ENCODE data around the gene ANKRD9. TPM values are rescaled to one million over a fixed set of nuclear protein-coding genes. Genes with fewer than 3 reads are reported as not detected.
A peak's percentile ranks its signal among the peaks of the same experiment; 100 is the strongest.

ANKRD9 gene
- total and polyA plus RNA-seq, 9 of the 15 experiments (the other 6 are each of a cell fraction or from before 2014, with no cell fraction given), result 0.04 to 32.9 (median 5.3) TPM

DNA sequence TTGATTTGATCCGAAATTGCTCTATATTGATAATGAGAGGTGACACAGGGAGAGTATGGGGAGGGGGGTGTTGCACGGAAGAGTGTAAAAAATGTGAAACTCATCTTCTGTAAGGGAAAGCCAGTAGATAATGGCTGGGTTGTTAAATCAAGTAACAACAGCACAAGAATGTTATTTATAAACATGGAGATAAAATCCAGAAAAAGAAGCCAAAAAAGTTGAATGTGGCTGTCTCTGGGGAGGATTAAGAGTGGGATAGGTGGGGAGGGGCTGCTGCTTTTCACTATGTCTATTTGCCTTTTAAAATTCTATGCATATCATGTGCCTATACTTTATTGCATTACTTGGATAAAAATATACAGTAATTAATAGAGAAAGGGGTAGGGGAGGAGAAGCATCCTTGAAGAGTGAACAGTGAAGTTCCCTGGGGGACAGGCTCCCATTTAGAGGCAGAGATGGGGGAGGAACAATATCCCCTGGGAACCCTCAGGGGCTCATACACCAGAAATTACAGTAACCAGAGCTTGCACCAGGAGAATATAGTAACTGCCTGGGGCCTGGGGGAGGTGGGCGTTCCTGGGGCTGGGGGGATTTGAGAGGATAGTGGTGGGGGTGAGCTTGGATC lies 39.2 kb upstream of the ANKRD9 start (continued):
- no peak for TF ChIP-seq JUN (IDR thresholded peaks at IDR 0.05; ENCODE audit: borderline replicate concordance, low read depth, low read length)
- TF ChIP-seq JUN (CRISPR knock-in tag; IDR thresholded peaks at IDR 0.05; ENCODE audit: borderline replicate concordance), result no peak
- TF ChIP-seq, protein P1, sequence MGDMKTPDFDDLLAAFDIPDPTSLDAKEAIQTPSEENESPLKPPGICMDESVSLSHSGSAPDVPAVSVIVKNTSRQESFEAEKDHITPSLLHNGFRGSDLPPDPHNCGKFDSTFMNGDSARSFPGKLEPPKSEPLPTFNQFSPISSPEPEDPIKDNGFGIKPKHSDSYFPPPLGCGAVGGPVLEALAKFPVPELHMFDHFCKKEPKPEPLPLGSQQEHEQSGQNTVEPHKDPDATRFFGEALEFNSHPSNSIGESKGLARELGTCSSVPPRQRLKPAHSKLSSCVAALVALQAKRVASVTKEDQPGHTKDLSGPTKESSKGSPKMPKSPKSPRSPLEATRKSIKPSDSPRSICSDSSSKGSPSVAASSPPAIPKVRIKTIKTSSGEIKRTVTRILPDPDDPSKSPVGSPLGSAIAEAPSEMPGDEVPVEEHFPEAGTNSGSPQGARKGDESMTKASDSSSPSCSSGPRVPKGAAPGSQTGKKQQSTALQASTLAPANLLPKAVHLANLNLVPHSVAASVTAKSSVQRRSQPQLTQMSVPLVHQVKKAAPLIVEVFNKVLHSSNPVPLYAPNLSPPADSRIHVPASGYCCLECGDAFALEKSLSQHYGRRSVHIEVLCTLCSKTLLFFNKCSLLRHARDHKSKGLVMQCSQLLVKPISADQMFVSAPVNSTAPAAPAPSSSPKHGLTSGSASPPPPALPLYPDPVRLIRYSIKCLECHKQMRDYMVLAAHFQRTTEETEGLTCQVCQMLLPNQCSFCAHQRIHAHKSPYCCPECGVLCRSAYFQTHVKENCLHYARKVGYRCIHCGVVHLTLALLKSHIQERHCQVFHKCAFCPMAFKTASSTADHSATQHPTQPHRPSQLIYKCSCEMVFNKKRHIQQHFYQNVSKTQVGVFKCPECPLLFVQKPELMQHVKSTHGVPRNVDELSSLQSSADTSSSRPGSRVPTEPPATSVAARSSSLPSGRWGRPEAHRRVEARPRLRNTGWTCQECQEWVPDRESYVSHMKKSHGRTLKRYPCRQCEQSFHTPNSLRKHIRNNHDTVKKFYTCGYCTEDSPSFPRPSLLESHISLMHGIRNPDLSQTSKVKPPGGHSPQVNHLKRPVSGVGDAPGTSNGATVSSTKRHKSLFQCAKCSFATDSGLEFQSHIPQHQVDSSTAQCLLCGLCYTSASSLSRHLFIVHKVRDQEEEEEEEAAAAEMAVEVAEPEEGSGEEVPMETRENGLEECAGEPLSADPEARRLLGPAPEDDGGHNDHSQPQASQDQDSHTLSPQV (IDR thresholded peaks at IDR 0.05), result no peak

DNA sequence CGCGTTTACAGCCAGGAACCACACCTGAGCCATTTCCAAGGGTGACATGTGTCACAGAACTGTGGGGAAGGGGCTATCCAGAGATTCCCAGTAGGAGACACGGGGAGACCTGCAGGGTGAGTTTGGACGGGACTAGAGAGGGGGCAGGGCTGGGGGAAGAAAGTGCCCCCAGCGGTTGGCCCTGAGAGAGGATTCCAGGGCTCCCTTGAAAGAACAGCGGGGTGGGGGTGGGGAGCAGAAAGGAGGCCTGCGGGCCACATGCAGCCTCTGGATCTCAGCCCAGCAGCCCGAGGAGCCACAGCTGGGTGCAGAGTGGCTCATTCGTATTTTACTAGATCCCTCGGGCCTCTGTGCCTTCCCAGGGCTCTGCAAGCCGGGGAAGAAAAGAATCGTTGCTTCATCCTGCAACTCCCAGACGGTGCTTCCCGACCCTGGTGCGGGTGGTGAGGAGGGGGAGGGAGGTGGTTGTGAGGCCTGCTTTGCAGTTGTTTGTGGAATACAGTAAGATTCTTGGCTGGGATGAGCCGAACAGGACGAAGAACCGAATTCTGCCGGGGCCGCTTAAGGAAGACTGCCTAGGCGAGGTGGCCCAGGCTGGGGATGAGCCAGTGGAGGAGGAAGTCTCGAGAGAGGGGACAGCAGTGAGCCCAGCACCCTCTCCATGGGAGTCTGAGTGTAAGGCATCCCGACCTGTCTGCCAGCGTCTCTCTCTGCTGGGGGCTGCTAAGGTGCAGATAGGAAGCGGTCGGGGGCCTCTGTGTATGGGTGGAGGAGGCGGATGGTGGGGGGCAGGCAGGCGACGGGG lies 36.1 kb upstream of the ANKRD9 start:
- no peak for ATAC-seq
- Histone ChIP-seq H3K9me3 (replicated peaks; ENCODE audit: control insufficient read depth, insufficient read depth, low read depth, low read length) (no peaks in the 10 kb centered on the region), H3K9me1 (ENCODE audit: control insufficient read depth, insufficient read depth, low read length) (no peaks in the 10 kb centered on the region), H3K9ac (ENCODE audit: insufficient read depth in 1 of 2, low read depth in 2 of 2, low read length in 2 of 2) (peak overlapping the region in 1 of 2 experiments; percentile 64; a peak in 1 of 4 replicates), H3K4me2 (ENCODE audit: insufficient read depth, low read length) (no peak overlapping the region), H3K36me3 (ENCODE audit: control insufficient read depth, insufficient read depth, low read length) (no peaks in the 10 kb centered on the region), H3K4me1 (replicated peaks in 1 of 2; ENCODE audit: control insufficient read depth in 2 of 2, insufficient read depth in 2 of 2, low read length in 2 of 2) (peaks cover 9 to 37% of the 10 kb centered on the region in 2 experiments; a peak in 4 of 5 replicates), H3K27me3 (ENCODE audit: control insufficient read depth in 2 of 2, insufficient read depth in 2 of 2, low read length in 2 of 2) (no peaks in the 10 kb centered on the region), H3K79me2 (ENCODE audit: control insufficient read depth, insufficient read depth, low read length) (no peaks in the 10 kb centered on the region), H3K4me3 (no peak overlapping the region), H3K27ac (ENCODE audit: extremely low read depth, low read depth, low read length) (no peak overlapping the region), H4K20me1 (replicated peaks; ENCODE audit: control insufficient read depth, insufficient read depth, low read length) (no peaks in the 10 kb centered on the region), H2AFZ (ENCODE audit: low read depth, low read length) (peak overlapping the region; percentile 19; the same call in 1 of the 2 replicates)
- WGBS (ENCODE audit: insufficient coverage, low coverage, missing lambda C conversion rate), result 71% methylated on average over 11 of the region's 29 CpGs
- no peak for DNase-seq (ENCODE audit: extremely low read depth in 1 of 4, low spot score in 3 of 4)
- FAIRE-seq, result no peak
- in situ Hi-C loops (cut with MboI), result no loop called here
- intact Hi-C loops (cut with micrococcal nuclease), result no loop called here
- CTCF ChIA-PET (ENCODE audit: low intra/inter-chr PET ratio), result no interaction called here
- POLR2A ChIA-PET, result no interaction called here
- BruUV-seq (replicated peaks), result no TSS peak
- no peak for TF ChIP-seq SAFB2 (IDR thresholded peaks at IDR 0.05; ENCODE audit: borderline replicate concordance, low read depth, low read length, severe bottlenecking)
- no peak for TF ChIP-seq U2AF1 (optimal IDR thresholded peaks at IDR 0.05; ENCODE audit: low read depth, low read length)
- no peak for TF ChIP-seq ZKSCAN8 (CRISPR knock-in tag; IDR thresholded peaks at IDR 0.05)
- TF ChIP-seq ZNF79 (CRISPR knock-in tag; IDR thresholded peaks at IDR 0.05; ENCODE audit: low read depth), result no peak
- no peak for TF ChIP-seq ZNF695 (CRISPR knock-in tag; IDR thresholded peaks at IDR 0.05)
